Measurements from ENCODE around the gene MR1. TPM values are rescaled to one million over a fixed set of nuclear protein-coding genes. Genes with fewer than 3 reads are reported as not detected.

MR1 gene
- total RNA-seq, 1 donor from 2014 or later, result 0.99 TPM

DNA sequence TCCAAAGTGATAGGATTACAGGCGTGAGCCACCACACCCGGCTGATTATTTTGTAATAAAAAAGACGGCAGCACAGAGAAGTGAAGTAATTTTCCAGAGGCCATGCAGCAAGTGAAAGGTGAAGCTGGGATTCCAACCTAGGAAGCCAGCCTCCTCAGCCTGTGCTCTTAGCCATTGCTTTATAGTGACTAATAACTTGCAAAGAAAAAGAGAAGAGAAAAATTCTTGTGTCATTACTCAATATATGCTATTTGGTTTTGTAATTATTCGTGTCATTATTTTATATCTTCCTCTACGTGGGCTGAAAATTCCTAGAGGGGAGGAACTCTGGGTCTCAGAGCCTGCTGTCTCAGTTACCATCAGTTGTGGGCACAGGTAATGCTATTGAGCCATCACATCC, 53.1 kb downstream of the MR1 start:
- TF ChIP-seq, protein P1, sequence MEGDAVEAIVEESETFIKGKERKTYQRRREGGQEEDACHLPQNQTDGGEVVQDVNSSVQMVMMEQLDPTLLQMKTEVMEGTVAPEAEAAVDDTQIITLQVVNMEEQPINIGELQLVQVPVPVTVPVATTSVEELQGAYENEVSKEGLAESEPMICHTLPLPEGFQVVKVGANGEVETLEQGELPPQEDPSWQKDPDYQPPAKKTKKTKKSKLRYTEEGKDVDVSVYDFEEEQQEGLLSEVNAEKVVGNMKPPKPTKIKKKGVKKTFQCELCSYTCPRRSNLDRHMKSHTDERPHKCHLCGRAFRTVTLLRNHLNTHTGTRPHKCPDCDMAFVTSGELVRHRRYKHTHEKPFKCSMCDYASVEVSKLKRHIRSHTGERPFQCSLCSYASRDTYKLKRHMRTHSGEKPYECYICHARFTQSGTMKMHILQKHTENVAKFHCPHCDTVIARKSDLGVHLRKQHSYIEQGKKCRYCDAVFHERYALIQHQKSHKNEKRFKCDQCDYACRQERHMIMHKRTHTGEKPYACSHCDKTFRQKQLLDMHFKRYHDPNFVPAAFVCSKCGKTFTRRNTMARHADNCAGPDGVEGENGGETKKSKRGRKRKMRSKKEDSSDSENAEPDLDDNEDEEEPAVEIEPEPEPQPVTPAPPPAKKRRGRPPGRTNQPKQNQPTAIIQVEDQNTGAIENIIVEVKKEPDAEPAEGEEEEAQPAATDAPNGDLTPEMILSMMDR (conservative IDR thresholded peaks at IDR 0.05), result no peak
- H3K9me3 Mint-ChIP-seq, result no peaks in the 10 kb centered on the region
- no peak for DNase-seq (ENCODE audit: extremely low spot score, unreplicated experiment)
- no peak overlapping the region for H3K27ac Mint-ChIP-seq
- peaks cover 18% of the 10 kb centered on the region for H3K4me1 Mint-ChIP-seq (ENCODE audit: unreplicated experiment)
- peaks cover 9% of the 10 kb centered on the region for H3K36me3 Mint-ChIP-seq
- H3K27me3 Mint-ChIP-seq, result peaks cover 17% of the 10 kb centered on the region
- H3K4me3 Mint-ChIP-seq, result peak overlapping the region; percentile 99

DNA sequence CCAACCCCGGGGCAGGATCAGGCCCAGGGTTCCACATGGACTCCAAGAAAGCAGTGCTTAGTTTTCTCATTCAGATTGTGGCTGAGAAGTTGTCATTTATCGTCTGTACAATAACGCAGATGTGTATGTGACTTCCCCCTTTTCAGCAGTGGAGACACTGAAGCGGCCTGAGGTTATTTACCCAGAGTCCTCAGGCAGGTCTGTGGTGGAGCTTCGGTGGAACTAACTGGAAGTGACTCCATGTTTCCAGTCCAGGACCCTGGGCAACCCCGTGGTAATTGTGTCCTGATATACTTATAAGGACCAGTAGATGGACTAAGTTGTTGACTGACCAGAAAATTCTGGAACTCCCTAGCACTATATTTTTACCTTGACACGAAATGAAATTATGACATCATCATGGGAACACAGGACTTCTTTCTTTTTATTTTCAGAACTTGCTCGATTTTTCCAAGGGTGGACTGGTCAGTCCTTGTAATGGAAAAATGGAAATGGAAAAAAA, 53.7 kb downstream of the MR1 start:
- Mint-ChIP-seq H3K27me3 (peaks cover 17% of the 10 kb centered on the region), H3K36me3 (peaks cover 9% of the 10 kb centered on the region), H3K9me3 (no peaks in the 10 kb centered on the region), H3K4me3 (peak overlapping the region; percentile 99), H3K27ac (no peak overlapping the region), H3K4me1 (ENCODE audit: unreplicated experiment) (peaks cover 21% of the 10 kb centered on the region)
- TF ChIP-seq, protein P1 (conservative IDR thresholded peaks at IDR 0.05), result no peak
- DNase-seq (ENCODE audit: extremely low spot score, unreplicated experiment), result no peak

- TF ChIP-seq, protein P1 (conservative IDR thresholded peaks at IDR 0.05), result no peak
- H3K4me1 Mint-ChIP-seq (ENCODE audit: unreplicated experiment), result peaks cover 30% of the 10 kb centered on the region
- H3K27ac Mint-ChIP-seq, result peak within 1 kb of the TSS; percentile 98
- no peaks in the 10 kb centered on the region for H3K9me3 Mint-ChIP-seq
- peak; percentile 97 for DNase-seq (ENCODE audit: extremely low spot score, unreplicated experiment)
- peak within 1 kb of the TSS; percentile 99 for H3K4me3 Mint-ChIP-seq
- peaks cover 17% of the 10 kb centered on the region for H3K27me3 Mint-ChIP-seq
- peaks cover 13% of the 10 kb centered on the region for H3K36me3 Mint-ChIP-seq
Observed at GRCh38 chr1:181088079-181089016, 54.6 kb downstream of the MR1 start, which contains the start of gene IER5. Gene IER5, plus strand, starts transcription at chr1:181088700. Its CDS starts 203 bp downstream, at chr1:181088903.

DNA sequence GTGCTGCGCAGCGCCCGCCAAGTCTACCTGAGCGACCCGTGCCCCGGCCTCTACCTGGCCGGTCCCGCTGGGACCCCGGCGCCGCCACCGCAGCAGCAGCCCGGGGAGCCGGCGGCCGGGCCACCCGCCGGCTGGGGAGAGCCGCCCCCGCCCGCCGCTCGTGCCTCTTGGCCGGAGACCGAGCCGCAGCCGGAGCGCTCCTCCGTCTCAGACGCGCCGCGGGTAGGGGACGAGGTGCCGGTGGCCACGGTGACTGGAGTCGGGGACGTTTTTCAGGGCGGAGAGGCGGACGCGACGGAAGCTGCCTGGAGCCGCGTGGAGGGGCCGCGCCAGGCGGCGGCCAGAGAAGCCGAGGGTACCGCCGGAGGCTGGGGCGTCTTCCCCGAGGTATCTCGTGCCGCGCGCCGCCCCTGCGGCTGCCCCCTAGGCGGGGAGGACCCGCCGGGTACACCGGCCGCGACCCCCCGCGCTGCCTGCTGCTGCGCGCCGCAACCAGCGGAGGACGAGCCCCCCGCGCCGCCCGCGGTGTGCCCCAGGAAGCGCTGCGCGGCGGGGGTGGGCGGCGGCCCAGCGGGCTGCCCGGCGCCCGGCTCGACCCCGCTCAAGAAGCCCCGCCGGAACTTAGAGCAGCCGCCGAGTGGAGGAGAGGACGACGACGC, 55.4 kb downstream of the MR1 start:
- TF ChIP-seq, protein P1 (conservative IDR thresholded peaks at IDR 0.05), result no peak
- H3K4me3 Mint-ChIP-seq, result peak overlapping the region; percentile 99
- DNase-seq (ENCODE audit: extremely low spot score, unreplicated experiment), result no peak
- no peaks in the 10 kb centered on the region for H3K9me3 Mint-ChIP-seq
- H3K27ac Mint-ChIP-seq, result peak overlapping the region; percentile 98
- peaks cover 27% of the 10 kb centered on the region for H3K4me1 Mint-ChIP-seq (ENCODE audit: unreplicated experiment)
- H3K36me3 Mint-ChIP-seq, result peaks cover 13% of the 10 kb centered on the region
- H3K27me3 Mint-ChIP-seq, result peaks cover 17% of the 10 kb centered on the region

DNA sequence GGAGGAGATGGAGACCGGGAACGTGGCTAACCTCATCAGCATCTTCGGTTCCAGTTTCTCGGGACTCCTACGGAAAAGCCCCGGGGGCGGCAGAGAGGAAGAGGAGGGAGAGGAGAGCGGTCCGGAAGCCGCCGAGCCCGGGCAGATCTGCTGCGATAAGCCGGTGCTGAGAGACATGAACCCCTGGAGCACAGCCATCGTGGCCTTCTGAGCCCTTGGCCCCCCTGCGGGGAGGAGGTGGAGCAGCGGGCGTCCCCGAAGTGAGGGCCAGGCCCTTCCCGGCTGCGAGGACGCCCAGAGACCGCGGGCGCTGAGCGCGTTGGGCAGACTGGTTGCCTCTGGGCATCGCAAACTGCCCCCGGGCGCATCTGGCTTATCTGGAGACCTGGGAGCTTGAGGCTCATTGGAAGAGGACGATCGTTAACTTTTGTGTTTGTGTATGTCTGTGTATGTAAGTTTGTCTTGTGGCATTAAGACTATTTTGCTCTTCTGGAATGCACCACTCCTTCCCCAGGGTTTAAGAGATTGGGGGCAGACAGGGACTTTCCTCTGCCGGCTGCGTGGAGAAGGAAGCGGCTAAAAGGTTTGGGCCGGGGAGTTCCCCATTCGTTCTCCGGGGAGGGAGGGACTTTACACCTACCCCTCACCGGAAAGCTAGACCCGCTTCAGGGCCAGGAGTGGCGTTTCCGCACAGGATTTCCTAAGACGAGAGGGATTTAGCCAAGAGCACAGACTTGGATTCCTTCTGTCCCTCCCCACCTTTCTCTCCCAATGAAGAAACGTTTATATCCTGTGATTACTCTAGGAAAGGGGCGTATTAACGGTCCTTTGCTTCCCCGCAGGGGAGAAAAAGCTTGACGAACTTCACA, 56.1 kb downstream of the MR1 start:
- Mint-ChIP-seq H3K4me1 (ENCODE audit: unreplicated experiment) (peaks cover 34% of the 10 kb centered on the region), H3K9me3 (no peaks in the 10 kb centered on the region), H3K27me3 (peaks cover 17% of the 10 kb centered on the region), H3K36me3 (peaks cover 13% of the 10 kb centered on the region), H3K4me3 (peak overlapping the region; percentile 99), H3K27ac (peak overlapping the region; percentile 98)
- DNase-seq (ENCODE audit: extremely low spot score, unreplicated experiment), result no peak
- TF ChIP-seq, protein P1 (conservative IDR thresholded peaks at IDR 0.05), result no peak
